Omental fat pad (tissue), 4 donors: ENCODE data around the gene CCDC85C. TPM values are rescaled to one million over a fixed set of nuclear protein-coding genes. Genes with fewer than 3 reads are reported as not detected.

Experiments used
- ATAC-seq: fragments of 150-250 bp; one replicate; pipeline ENCODE4 v1.9.1; 2016; ENCODE audit warnings: mild to moderate bottlenecking, moderate library complexity; ENCODE audit not compliant: low FRiP score
- DNase-seq: peaks from one replicate; pipeline ENCODE4 v3.0.0-alpha.2; 2019; ENCODE audit warnings: low spot score
- total RNA-seq, 4 donors: library from RNA; depleted of rRNA; stranded (reverse); fragments of >200 nt; gene quantifications; one replicate each; pipeline ENCODE4 v1.1.0, GENCODE V29; 2016
- TF ChIP-seq, protein P1 (sequence below), 3 donors: fragments of 450-650 bp; IDR thresholded peaks; one replicate each; pipeline ENCODE4 v1.5.1; 2016 to 2017; ENCODE audit warnings: antibody characterized with exemption in 3 of 3, mild to moderate bottlenecking in 3 of 3, moderate library complexity in 2 of 3

CCDC85C gene
- total RNA-seq, 4 donors from 2014 or later, result 3.3 to 17.7 (median 8.3) TPM

DNA sequence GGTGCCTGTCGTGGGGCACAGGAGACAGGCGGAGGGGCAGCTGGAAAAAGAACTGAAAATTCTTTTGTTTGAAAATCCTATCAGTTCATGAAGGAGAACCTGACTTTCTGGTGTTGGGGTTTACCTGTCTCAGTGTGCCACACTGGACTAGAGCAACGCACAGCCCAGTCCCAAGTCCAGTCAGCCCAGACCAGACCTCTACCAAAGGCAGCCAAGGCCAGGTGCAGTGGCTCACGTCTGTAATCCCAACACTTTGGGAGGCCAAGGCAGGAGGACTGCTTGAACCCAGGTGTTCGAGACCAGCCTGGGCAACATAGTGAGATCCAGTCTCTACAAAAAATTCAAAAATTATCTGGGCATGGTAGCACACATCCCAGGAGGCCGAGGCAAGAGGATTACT lies 4.6 kb downstream of the CCDC85C start:
- ATAC-seq (no peak), DNase-seq (no peak)
- TF ChIP-seq, protein P1, sequence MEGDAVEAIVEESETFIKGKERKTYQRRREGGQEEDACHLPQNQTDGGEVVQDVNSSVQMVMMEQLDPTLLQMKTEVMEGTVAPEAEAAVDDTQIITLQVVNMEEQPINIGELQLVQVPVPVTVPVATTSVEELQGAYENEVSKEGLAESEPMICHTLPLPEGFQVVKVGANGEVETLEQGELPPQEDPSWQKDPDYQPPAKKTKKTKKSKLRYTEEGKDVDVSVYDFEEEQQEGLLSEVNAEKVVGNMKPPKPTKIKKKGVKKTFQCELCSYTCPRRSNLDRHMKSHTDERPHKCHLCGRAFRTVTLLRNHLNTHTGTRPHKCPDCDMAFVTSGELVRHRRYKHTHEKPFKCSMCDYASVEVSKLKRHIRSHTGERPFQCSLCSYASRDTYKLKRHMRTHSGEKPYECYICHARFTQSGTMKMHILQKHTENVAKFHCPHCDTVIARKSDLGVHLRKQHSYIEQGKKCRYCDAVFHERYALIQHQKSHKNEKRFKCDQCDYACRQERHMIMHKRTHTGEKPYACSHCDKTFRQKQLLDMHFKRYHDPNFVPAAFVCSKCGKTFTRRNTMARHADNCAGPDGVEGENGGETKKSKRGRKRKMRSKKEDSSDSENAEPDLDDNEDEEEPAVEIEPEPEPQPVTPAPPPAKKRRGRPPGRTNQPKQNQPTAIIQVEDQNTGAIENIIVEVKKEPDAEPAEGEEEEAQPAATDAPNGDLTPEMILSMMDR (IDR thresholded peaks at IDR 0.05), result no peak

- DNase-seq (no peak), ATAC-seq (no peak)
- TF ChIP-seq, protein P1 (IDR thresholded peaks at IDR 0.05), result no peak
These were observed 5.2 kb downstream of the CCDC85C start for GRCh38 chr14:99598774-99599173.

DNA sequence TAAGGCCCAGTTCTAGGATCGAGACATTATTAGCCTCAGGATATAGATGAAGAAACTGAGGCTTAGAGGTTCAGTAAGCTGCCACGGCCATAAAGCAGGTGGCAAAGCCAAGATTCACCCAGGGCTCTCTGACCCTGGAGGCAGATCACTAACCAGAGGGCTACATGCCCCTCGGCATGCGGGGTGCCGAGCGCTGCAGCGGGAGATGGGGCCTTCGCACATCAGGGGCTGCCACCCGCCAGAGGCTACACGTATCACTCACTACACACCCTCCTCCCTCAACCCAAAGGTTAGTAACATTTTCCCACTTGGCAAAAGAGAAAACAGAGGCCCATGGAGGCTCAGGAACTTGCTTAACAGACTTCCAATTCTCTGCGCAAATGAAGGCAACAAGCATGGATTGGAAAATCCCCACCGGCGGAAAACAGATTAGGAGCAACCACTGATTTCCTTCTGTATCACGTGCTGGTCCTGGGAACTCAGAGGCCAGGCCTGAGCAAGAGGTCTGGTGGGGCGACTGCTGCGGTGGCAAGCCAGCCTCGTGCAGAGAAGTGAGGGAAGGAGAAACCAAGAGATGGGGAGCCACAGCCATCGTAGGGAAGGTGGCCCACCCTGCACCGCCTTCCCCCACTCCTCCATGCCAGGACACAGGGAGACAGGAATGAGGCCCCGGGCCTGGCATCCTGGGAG lies 6.0 kb downstream of the CCDC85C start:
- no peak for DNase-seq
- no peak for ATAC-seq
- TF ChIP-seq, protein P1 (IDR thresholded peaks at IDR 0.05), result no peak

- TF ChIP-seq, protein P1 (IDR thresholded peaks at IDR 0.05), result no peak
- DNase-seq, result no peak
- no peak for ATAC-seq
These were observed 7.2 kb downstream of the CCDC85C start for GRCh38 chr14:99596772-99597171.

- no peak for DNase-seq
- ATAC-seq, result peak; percentile 47
- TF ChIP-seq, protein P1 (IDR thresholded peaks at IDR 0.05), result no peak
These were observed 7.9 kb downstream of the CCDC85C start for GRCh38 chr14:99596071-99596627.

DNA sequence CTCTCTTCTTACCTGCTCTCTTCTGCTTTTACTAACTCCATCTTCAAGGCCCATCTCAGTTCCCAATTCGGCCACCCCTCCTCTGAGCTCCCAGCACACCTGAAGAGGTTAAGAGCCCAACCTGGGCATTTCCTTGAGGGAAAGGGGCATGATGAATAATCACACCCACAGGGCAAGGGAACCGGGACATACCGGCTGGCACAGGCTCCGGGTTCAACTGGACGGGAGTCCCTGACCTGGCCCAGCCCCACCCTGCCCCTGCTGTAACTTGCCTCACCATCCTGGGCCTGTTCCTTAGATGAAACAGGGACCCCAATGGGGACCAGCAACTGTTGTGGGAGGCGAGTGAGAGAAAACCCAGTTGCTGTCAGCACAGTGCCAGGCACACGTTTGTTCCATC lies 8.5 kb downstream of the CCDC85C start:
- ATAC-seq (peak; percentile 1), DNase-seq (no peak)
- TF ChIP-seq, protein P1 (IDR thresholded peaks at IDR 0.05), result no peak

DNA sequence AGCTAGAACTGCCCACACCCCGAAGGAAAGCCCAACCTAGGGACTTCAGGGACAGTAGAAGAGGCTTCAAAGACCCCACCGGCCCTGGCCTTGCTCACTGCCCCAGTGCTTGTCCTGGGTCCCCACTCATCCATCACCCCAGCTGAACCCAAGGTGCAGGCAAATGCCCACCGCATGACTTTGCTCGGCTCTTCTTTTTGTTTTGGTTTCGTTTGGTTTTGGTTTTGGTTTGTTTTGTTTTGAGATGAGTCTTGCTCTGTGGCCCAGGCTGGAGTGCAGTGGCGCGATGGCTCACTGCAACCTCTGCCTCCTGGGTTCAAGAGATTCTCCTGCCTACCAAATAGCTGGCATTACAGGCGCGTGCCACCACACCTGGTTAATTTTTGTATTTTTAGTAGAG lies 9.0 kb downstream of the CCDC85C start:
- no peak for ATAC-seq
- DNase-seq, result no peak
- TF ChIP-seq, protein P1 (IDR thresholded peaks at IDR 0.05), result no peak
